Type B pancreatic cell (in vitro differentiated cells): ENCODE results near the gene UQCR10. TPM values are rescaled to one million over a fixed set of nuclear protein-coding genes. Genes with fewer than 3 reads are reported as not detected.
A peak's percentile ranks its signal among the peaks of the same experiment; 100 is the strongest.

Source experiments
- DNase-seq: peaks from one replicate; pipeline ENCODE4 v3.0.0; 2021; ENCODE audit warnings: mixed read lengths; ENCODE audit not compliant: unreplicated experiment; ENCODE audit errors: extremely low spot score
- H3K27ac Mint-ChIP-seq: 2 replicates; pipeline ENCODE4 v1.8.0; 2021; ENCODE audit warnings: mild to moderate bottlenecking, mixed read lengths
- H3K27me3 Mint-ChIP-seq: 2 replicates; pipeline ENCODE4 v1.8.0; 2021; ENCODE audit warnings: mixed read lengths
- H3K36me3 Mint-ChIP-seq: 2 replicates; pipeline ENCODE4 v1.8.0; 2021; ENCODE audit warnings: mixed read lengths
- H3K4me1 Mint-ChIP-seq: one replicate; pipeline ENCODE4 v1.8.0; 2021; ENCODE audit warnings: mixed read lengths; ENCODE audit not compliant: unreplicated experiment
- H3K4me3 Mint-ChIP-seq: 2 replicates; pipeline ENCODE4 v1.8.0; 2021; ENCODE audit warnings: mild to moderate bottlenecking, mixed read lengths
- H3K9me3 Mint-ChIP-seq: 2 replicates; pipeline ENCODE4 v1.8.0; 2021; ENCODE audit warnings: mixed read lengths
- CTCF ChIP-seq: fragments of 200-600 bp; sonication (generic); conservative IDR thresholded peaks from 2 replicates; pipeline ENCODE4 v1.5.0; 2021; ENCODE audit warnings: antibody characterized with exemption, mild to moderate bottlenecking
- total RNA-seq: library from RNA; stranded (reverse); gene quantifications from 2 replicates; pipeline ENCODE4 v1.2.1, GENCODE V29; 2021; ENCODE audit warnings: low replicate concordance

The UQCR10 gene
- total RNA-seq, 1 donor from 2014 or later, result 137 TPM

- H3K27ac Mint-ChIP-seq, result peak overlapping the region; percentile 25
- DNase-seq, result no peak
- no peaks in the 10 kb centered on the region for H3K9me3 Mint-ChIP-seq
- peaks cover 16% of the 10 kb centered on the region for H3K4me1 Mint-ChIP-seq
- TF ChIP-seq CTCF, result no peak
- H3K4me3 Mint-ChIP-seq, result no peak overlapping the region
- no peaks in the 10 kb centered on the region for H3K27me3 Mint-ChIP-seq
- no peaks in the 10 kb centered on the region for H3K36me3 Mint-ChIP-seq
These were observed 13.8 kb downstream of the UQCR10 start for GRCh38 chr22:29780748-29781676.

- Mint-ChIP-seq H3K9me3 (no peaks in the 10 kb centered on the region), H3K36me3 (no peaks in the 10 kb centered on the region), H3K27me3 (no peaks in the 10 kb centered on the region), H3K27ac (peak overlapping the region; percentile 26), H3K4me1 (peaks cover 22% of the 10 kb centered on the region), H3K4me3 (no peak overlapping the region)
- TF ChIP-seq CTCF, result no peak
- no peak for DNase-seq
These were observed 15.1 kb downstream of the UQCR10 start for GRCh38 chr22:29782061-29782845.

DNA sequence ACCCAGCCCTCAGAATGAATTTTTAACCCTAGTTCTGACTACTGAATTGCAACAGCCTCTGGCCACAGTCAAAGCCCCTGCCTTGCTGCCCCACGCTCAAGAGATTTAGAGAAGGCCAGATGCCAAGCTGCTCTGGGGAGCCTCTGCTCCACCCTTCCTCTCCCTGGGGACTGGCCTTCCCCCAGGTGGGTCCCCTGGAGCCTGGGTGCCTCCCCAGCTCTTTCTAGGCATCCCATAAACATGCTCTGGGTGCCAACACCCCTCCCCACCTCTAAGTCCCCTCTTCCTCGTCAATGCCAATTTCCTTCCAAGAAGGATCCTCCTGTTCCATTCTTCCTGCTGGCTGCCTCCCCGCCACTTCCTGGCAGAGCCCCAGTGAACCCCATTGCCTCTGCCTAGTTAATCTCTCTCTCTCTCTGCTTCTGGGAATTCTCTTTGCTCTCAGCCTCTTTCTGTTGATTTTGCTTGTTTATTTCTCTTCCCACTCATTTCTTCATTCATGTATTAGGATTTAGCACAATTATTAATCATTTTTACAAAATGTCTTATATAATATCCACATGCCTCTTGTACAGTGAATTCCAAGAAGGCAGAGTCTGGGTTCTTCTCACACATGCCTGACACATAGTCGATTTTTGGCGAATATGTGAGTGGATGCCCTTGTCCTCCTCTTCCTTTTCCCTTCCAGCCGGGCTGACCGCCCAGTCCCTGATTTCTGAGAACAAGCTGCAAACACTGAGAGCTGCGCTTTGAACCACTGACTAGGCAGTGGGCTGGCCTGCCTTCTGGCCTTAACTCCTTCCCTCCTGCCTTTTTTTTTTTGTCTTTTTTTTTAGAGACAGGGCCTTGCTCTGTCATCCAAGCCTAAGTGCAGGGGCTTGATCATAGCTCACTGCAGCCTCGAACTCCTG lies 17.5 kb downstream of the UQCR10 start:
- Mint-ChIP-seq H3K9me3 (no peaks in the 10 kb centered on the region), H3K27me3 (no peaks in the 10 kb centered on the region), H3K4me3 (no peak overlapping the region), H3K36me3 (peaks cover 8% of the 10 kb centered on the region), H3K4me1 (peaks cover 25% of the 10 kb centered on the region), H3K27ac (peak overlapping the region; percentile 8)
- no peak for TF ChIP-seq CTCF
- no peak for DNase-seq

DNA sequence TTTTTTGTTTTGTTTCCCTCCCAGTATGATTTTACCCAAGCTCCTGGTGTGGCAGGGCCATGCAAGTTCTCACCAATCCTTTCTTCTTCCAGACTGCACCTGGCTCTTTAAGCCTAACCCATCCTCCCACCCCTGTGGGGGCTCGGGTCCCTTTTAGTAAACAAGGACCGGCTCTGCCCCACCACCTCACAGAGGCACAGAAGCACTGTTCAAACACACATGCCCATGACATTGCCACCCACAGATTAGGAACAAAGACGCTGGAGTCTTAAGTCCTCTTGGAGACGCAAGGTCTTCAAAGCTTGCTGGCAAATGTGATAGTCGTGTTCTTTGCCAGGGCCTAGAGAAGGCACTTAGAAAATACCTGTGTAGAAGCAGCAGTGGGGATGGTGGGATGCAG lies 18.9 kb downstream of the UQCR10 start:
- DNase-seq, result no peak
- Mint-ChIP-seq H3K9me3 (no peaks in the 10 kb centered on the region), H3K4me1 (peaks cover 21% of the 10 kb centered on the region), H3K27me3 (no peaks in the 10 kb centered on the region), H3K4me3 (no peak overlapping the region), H3K27ac (peak overlapping the region; percentile 22), H3K36me3 (peaks cover 12% of the 10 kb centered on the region)
- TF ChIP-seq CTCF, result no peak

DNA sequence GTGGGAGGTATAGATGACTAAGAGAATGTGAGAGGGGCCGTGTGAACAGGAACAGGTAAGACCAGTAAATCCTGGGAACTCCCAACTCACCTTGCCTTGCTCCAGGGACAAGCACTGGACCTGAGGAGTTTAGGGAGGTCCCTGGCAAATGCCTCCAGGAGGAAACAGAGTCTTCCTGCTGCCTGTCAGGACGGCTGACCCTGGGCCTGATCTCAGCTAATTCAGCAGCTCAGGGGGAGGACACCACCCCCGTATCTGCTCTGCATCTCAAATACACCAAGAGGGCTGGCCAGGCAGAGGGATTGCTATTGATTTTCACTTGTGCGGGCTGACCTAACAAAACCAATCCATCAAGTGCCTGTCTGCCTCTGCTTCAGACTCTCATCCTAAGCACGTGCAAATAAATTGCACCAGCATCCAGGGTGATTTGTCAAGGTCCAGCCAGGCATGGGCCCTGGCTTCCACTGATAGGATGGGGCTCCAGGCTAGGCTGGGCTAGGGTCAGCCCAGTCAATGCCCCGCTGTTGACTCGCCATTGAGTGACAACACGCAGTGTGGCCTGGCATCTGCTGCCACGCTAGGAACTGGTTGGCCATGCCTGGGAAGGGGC lies 20.3 kb downstream of the UQCR10 start:
- H3K4me1 Mint-ChIP-seq, result peaks cover 18% of the 10 kb centered on the region
- H3K27ac Mint-ChIP-seq, result peak overlapping the region; percentile 62
- peaks cover 15% of the 10 kb centered on the region for H3K36me3 Mint-ChIP-seq
- H3K9me3 Mint-ChIP-seq, result no peaks in the 10 kb centered on the region
- peak overlapping the region; percentile 41 for H3K4me3 Mint-ChIP-seq
- no peak for DNase-seq
- no peak for TF ChIP-seq CTCF
- no peaks in the 10 kb centered on the region for H3K27me3 Mint-ChIP-seq
